Activated CD8-positive, alpha-beta memory T cell treated with anti-CD3 and anti-CD28 coated beads, Interleukin-2, amount 50 U/mL, for 24 hours (primary cell): ENCODE results near the gene ACVR2A.

ENCODE experiments used
- DNase-seq: peaks from one replicate; pipeline ENCODE4 v3.0.0-alpha.2; 2020; ENCODE audit errors: extremely low read depth

Gene ACVR2A

DNA sequence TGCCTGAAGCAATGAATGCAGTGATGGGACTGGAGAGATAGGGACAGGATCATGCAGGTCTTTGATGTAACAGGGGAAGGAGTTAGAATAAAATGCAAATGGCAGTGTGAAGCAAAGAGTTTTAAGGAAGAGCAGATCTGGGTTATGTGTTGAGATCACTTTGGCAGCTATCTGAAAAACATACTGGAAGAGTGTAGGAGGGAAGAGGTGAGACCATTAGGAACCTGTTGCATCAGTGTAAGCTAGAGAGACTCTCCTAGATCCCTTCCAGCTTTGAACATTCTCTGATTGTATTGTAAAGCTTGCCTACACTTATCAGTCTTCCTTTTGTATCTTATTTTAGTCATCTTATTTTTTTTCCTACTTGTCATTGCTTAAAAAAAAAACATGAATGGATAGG, 10.5 kb downstream of the ACVR2A start:
- DNase-seq, result no peak

GRCh38 chr2:147855977-147856376, 11.1 kb downstream of the ACVR2A start:
- DNase-seq, result no peak

DNA sequence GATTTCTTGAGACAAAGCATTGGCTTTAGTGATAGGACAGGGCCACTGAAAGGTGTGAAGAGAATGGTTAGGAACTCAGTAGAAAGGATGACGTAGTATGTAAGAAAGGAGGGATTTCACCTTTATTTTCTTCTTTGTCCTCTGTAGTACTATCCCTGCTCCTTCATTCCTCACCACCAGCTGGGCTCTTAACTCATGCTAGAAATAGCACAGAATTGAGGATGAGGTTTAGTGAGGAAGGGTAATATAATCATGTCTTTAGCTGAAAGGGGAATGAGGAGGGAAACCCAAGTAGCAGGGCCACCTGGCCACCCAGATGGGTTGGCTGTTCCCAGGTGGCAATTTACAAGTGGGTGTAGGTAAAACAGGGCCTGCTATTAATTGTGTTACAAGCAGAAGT, 15.2 kb downstream of the ACVR2A start:
- no peak for DNase-seq

GRCh38 chr2:147862859-147863516, 18.2 kb downstream of the ACVR2A start:
- DNase-seq, result no peak

DNA sequence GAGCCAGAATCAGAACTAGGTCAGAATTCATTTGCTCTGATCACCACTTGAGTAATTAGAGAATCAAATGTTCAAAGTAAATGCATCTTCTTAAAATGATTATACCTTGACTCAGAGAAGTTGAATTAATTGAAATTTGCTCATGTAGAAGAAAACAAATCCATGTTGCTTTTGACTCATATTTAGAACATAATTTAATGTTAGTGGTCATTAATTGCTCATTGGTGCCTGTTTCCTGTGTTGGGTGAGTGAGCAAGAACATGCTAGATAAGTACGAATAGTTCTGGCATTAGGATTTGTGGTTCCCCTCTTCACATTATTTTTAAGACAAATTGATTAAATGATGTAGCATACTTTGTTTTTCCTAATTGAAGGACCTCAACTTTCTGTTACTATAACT, 19.0 kb downstream of the ACVR2A start:
- DNase-seq, result no peak

GRCh38 chr2:147865560-147865959, 20.7 kb downstream of the ACVR2A start:
- no peak for DNase-seq

- no peak for DNase-seq
These were observed 22.2 kb downstream of the ACVR2A start for GRCh38 chr2:147867050-147867449.

DNA sequence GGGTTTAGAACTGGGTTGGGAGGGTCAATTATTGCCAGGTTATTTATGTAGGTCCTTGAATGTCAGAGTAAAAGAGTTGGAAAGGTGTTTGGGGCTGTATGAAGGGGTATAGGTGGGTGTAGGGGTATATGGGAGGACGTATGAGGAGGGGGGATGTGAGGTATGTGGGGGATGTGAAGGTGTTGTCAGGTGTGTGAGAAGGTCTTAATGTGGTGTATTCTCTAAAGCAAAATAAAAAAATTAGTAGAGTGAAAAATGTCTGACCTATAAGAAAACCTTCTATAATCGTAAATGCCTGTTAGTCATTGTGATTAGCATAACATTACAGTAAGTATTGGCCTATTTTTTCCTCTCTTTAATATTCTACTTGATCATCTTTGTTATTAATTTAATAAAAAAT, 25.1 kb downstream of the ACVR2A start:
- DNase-seq, result no peak

DNA sequence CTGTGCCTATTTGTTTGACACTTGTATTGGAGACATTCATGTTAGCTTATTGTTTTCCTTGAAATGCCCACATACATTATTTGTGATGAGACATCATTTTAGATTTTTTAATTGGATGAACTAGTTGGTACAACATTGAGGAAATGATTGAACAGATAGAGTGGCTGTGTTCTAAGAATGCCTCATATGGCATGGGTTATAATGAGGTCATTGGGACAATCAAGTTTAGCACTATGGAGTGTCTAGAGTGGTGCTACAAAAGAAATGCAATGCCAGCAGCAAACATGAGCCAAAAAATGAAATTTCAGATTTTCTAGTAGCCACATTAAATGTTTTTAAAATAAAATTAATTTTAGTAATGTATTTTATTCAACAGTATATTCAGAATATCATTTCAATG, 28.1 kb downstream of the ACVR2A start:
- no peak for DNase-seq

GRCh38 chr2:147873859-147874483, 29.1 kb downstream of the ACVR2A start:
- DNase-seq, result no peak

GRCh38 chr2:147879846-147880245, 35.0 kb downstream of the ACVR2A start:
- no peak for DNase-seq

DNA sequence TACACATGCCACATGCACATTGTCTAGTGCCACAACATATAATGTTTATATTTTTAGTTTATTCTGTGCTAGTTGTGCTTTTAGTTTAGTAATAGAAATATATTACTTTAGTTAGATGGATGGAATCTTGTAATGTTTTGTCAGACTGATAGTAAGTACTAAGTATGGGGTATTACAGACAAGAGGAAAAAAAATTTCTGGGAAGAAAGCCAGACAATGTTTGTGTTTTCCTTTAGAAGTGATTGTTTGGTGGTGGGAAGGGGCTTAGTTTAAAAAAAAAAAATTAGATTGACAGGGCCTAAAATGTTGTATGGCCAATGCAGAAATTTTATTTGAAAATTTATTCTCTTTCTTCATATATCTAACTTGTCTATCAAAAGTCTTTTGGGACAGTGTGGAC, 37.8 kb downstream of the ACVR2A start:
- no peak for DNase-seq

DNA sequence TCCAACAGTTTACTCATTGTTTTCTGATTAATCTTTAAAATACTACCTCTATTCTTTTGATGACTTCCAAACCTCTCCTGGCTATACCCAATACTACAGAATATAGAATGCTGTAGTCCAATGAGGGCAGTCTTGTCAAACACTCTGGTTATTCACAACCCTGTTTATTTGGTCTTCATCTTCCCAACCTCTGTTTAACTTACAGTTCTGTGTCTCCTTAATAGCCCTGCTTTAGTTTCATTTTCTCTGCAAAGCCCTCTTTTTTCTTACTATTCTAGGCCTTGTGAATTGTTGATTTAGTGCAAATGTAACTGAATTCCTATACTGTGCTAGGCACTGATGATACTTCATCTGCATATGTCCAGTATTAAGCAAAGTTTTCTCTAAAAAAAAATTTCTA, 40.0 kb downstream of the ACVR2A start:
- no peak for DNase-seq

DNA sequence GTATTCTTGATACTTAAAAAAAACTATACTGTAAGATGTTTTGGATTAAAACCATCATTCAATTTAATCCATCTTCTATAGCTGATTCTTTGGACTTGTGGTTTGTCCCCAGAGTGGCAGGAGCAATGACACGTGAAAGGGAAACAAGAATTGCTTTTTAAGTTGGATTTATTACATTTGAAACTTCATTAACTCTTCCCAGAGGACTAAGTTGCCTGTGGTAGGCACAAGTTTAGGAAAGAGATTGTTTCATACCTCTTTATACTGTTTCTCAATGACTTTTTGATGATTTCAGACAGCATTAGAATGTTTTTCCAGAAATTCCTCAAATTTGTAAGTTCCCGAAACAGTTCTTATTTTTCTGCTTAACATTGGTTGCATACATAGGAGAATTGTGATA, 41.3 kb downstream of the ACVR2A start:
- no peak for DNase-seq

GRCh38 chr2:147888680-147889079, 43.9 kb downstream of the ACVR2A start:
- DNase-seq, result no peak

DNA sequence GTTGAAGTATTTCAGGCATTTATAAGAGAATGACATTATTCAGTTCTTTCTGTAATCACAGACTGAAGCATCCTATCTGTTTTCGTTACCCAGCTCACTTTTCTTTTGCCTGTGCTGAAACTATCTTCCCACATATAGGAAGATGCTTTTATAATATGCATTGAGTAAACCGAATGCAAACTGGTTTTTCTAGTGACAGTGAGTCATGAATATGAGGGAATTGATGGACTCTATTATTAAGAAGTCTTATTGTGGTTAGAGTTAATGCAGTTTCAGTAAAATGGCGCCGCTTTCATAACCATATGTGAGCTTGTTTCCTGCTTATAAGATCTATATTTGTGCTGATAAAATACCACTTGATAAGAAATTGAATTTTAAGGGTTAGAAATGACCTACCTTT, 59.2 kb downstream of the ACVR2A start:
- no peak for DNase-seq

GRCh38 chr2:147909178-147909577, 64.3 kb downstream of the ACVR2A start:
- DNase-seq, result no peak

DNA sequence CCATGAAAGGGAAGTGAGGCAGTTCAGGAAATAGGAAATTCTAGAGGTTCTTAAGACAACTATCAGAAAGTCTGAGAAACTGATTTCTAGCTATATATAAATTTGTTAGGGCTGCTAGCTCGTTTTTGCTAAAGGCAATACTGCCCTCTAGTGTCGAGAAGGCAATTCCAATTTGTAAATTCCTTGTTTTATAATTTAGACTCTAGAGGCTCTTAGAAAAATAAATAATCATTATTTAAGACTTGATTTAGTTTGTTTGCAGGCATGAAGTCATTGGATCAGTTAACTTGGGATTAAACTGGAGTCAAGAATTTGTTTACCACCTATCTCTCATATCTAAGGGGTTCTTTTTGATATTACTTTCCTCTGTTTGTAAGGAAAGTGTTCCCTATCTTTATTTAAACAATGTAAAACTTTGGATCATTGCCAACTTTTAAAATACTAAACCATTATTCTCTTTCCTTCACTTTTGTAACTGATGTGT, 66.2 kb downstream of the ACVR2A start:
- no peak for DNase-seq

- DNase-seq, result no peak
These were observed 69.1 kb downstream of the ACVR2A start for GRCh38 chr2:147913701-147914480.

DNA sequence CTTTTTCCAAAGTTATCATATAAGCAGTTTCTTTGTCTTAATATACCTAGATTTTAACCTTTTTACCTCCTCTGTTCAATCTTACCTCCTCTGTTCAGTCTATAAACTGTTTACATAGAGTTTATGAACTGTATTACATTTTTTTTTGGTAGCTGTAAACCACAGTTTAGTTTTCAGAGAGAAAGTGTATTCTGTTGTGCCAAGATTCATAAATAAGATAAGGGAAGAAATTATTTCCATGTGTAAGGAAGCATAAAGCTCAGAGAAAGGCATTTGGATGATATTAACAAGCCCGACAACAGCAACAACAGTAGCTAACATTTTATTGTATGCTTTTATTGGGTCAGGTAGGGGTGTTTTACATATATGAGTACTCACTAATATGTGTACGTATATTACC, 71.2 kb downstream of the ACVR2A start:
- DNase-seq, result no peak

- no peak for DNase-seq
These were observed 71.9 kb downstream of the ACVR2A start for GRCh38 chr2:147916723-147917122.

- no peak for DNase-seq
These were observed 72.3 kb downstream of the ACVR2A start for GRCh38 chr2:147917161-147917560.

GRCh38 chr2:147923846-147924245, 79.0 kb downstream of the ACVR2A start:
- no peak for DNase-seq
